NK-92 treated with Interleukin-12 subunit alpha and Interleukin-12 subunit beta, amount 100 ng/mL, for 24 hours (cell line): ENCODE results near the gene PLSCR1.
"Not testable (repeated sequence)": the region's sequence is repeated elsewhere in the genome, so short reads cannot be mapped to it uniquely, and the experiment has no call there.

ENCODE experiments used
- DNase-seq: peaks from one replicate; lab custom pipeline; 2025; lab: John Stamatoyannopoulos, UW

The PLSCR1 gene

DNA sequence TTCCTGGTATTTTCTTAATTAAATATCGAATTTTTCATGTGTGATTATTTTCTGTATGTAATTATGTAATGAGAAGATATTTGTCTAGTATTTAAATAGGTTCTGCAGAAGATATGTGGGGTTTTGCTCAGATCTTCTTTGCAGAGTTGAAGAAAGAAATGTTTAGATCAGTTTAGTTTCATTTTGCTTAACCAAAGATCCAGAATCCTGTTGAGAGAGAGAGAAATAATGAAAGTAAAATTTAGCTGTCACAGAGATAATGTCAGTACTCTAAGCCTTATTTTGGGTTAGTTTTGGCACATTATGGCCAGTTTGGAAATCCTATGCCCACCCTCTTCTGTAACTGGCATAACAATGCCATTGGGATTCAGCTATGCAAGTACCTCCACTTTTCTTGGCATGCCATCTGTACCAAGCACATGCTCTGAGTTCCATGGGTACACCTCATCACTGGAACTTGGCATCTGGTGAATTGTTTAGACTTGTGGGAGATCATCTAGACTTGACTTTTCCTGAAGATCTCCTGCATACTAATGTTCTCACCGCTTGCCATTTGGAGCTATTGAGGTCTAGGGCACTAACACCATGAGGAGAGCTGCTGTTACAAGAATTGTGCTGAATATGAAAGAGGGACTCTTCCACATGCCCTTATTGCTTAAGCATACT lies 30.9 kb downstream of the PLSCR1 start:
- DNase-seq = no peak

DNA sequence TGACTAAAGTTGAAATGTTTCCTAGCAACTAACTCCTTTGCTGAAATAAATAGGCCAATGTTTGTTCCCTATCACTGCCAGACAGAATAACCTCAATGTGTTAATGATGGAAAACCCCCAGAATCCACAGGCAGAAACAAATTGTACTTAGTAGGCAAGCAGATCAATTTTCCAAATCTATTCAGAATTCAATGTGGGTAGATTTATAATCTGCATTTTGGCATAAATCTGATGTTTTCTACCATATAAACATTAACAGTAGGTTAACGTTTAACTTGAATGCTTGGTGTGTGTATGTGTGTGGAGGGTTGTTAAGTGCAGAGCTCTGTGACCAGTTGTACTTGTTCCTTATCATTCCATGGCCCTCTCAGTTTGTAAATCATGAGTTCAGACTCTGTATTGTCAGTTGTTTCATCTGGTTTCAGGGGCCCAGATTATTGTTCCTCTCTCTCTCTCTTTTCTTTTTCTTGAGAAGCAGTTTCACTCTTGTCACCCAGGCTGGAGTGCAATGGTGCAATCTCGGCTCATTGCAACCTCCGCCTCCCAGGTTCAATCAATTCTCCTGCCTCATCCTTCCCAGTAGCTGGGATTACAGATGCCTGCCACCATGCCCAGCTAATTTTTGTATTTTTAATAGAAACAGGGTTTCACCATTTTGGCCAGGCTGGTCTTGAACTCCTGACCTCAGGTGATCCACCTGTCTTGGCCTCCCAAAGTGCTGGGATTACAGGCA lies 32.8 kb downstream of the PLSCR1 start:
- no peak for DNase-seq

DNA sequence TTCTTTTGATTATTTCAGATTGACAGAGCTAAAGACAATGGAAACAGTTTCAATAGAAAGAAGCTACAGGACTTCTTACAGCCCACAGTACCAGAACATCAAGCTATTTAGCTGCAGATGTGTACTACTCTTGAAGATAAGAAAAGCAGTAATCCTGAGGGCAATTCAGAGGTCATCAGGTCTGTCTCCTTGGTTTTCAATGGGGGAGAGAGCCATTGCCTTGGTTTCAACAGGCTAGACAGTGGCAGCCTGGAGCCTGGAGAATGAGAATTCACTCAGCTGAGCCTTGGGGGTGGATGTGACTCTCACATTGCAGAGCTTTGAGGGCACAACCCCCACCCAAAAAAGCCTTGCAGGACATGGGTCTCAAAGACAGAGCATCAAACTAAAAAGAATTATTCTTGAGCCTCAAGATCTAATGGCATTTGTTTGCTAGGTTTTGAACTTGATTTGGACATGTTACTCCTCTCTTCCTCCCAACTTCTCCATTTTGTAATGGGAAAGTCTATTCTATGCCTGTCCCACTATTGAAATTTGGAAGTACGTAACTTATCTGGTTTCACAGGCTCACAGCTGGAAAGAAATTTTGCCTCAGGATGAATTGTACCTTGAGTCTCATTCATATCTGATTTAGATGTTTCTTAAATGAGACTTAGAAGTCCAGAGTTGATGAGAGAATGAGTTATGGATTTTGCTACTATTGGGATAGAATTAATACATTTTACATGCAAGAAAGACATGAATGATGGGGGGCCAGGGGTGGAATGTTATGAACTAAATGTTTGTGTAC lies 36.9 kb downstream of the PLSCR1 start:
- DNase-seq = no peak

DNA sequence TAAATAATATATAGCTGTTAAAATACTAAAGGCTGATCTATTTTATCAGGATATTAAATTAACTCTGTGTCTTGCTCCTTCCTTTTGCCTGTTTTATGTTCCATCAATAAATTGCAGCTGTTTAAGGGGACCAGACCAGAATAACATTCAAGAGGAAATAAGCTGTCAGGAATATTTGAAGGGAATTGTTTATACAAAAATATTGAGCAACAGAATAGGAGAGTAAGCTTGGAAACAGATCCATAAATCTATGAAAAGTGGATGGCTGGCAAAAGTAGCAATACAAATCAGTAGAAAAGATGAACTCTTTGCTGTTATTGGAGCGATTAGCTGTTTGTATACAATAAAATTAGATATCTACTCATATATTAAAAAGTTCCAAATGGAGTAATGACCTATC lies 38.9 kb downstream of the PLSCR1 start:
- no peak for DNase-seq

GRCh38 chr3:146504498-146505197 lies 39.8 kb downstream of the PLSCR1 start:
- DNase-seq = no peak

DNA sequence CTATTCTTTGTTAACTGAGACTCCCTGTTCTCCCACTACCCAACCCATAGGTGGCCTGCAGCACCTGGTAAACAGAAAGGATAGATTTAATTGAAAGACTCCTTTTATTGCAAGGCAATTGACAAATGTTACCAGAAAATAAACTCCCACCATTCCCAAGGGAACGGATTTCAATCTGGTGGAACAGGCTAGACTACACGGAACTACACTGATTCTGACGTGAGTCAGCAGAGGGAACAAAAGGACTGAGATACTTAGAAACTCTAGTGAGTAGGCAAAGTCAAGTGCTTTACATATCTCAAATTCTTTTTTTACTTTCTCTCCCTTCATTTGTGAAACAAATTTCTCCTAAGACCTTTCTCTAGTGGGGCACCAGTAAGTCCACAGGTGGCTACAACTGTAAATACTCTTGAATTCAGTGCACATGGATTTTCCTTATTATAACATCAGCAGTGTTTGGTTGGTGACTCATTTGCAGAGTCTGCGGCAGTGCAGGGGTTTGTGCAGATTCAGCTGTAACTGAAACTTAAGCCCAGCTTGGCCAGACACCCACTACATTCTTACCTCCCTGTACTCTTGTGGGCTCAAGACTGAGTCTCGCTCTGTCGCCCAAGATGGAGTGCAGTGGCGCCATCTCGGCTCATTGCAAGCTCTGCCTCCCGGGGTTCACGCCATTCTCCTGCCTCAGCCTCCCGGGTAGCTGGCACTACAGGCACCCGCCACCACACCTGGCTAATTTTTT lies 40.8 kb downstream of the PLSCR1 start:
- DNase-seq = no peak

DNA sequence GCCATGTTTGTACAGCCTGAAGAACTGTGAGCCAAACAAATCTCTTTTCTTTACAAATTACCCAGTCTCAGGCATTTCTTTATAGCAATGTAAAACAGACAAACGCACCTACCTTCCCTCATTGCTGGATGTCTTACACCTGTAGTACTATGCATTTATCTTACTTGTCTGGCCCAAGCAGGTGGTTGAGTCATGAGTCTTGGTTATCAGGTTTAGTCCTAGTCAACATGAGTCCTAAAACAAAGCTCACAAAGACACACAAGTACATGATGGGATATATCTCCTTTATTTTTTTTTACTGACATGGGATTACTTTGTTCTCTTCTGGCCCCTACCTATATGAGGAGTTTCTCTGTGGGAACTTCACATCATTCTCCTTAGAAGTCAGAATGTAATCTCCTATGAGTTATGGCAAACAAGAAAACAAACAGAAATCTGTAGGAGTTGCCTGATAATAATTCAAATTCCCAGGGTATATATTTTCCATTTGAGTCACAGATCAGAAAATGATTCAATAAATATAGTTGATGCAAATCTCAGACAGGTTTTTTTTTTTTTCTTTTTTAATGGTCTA lies 41.4 kb downstream of the PLSCR1 start:
- no peak for DNase-seq

DNA sequence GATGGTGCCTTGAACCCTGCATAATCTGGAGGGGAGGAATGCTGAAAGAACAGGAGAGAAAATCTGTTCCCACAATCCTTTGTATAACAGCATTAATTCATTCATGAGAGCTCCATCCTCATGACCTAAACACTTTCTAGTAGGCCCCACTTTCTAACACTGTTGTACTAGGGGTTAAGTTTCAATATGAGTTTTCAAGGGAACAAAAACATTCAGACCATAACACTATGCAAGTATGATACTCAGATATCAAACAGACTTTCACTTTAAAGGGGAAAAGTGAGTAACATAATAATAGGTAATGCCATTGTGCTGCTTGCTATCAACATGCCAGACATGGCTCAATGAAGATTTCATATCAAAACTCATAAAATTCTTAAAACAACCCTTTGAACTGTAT lies 42.7 kb downstream of the PLSCR1 start:
- no peak for DNase-seq

DNA sequence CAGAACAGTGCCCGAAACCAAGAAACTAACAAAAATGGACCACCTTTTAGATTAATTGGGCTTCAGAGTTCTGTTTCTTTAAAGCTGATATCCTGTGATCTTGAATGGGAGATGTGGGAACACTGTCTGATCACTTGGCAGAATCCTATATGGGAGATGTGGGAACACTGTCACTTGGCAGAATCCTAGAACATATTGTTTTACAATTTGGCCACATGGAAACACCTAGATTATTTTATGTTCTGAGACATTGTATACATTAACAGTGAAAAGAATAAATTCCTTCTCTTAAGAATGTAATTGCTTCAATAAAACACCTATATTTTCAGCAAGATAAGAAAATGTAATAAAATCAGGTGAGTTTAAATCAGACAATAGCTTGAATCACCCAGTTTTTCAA lies 44.7 kb downstream of the PLSCR1 start:
- no peak for DNase-seq

DNA sequence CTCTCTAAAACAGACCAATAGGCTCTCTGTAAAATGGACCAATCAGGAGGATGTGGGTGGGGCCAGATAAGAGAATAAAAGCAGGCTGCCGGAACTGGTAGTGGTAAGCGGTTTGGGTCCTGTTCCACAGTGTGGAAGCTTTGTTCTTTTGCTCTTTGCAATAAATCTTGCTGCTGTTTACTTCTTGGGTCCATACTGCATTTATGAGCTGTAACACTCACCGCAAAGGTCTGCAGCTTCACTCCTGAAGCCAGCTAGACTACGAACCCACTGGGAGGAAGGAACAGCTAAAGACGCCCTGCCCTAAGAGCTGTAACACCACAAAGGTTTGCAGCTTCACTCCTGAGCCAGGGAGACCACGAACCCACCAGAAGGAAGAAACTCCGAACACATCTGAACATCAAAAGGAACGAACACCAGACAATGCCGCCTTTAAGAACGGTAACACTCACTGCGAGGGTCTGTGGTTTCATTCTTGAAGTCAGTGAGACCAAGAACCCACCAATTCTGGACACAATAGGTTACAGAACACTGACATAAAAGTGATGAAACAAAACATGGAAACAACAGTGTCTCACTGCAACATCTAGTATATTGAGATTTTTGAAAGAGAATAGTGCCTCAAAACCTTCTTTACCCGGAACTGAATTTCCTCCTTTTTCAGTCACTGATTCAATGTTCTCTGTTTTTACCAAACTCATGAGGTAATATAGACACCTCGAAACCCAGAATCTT lies 46.2 kb downstream of the PLSCR1 start:
- DNase-seq = no peak

DNA sequence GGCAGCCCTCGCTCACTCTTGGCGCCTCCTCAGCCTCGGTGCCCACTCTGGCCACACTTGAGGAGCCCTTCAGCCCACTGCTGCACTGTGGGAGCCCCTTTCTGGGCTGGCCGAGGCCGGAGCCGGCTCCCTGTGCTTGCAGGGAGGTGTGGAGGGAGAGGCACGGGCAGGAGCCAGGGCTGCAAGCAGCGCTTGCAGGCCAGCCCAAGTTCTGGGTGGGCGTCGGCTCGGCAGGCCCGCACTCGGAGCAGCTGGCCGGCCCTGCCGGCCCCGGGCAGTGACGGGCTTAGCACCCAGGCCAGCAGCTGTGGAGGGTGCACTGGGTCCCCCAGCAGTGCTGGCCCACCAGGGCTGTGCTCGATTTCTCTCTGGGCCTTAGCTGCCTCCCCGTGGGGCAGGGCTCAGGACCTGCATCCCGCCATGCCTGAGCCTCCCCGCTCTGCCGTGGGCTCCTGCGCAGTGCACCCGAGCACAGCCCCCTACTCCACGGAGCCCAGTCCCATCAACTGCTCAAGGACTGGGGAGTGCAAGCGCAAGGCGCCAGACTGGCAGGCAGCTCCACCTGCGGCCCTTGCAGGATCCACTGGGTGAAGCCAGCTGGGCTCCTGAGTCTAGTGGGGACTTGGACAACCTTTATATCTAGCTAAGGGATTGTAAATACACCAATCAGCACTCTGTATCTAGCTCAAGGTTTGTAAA lies 47.1 kb downstream of the PLSCR1 start:
- not testable (repeated sequence) for DNase-seq

GRCh38 chr3:146496726-146497125 lies 47.7 kb downstream of the PLSCR1 start:
- DNase-seq = no peak

- no peak for DNase-seq
These were observed 48.2 kb downstream of the PLSCR1 start for GRCh38 chr3:146496251-146496650.

- DNase-seq = no peak
These were observed 50.6 kb downstream of the PLSCR1 start for GRCh38 chr3:146493761-146494160.

DNA sequence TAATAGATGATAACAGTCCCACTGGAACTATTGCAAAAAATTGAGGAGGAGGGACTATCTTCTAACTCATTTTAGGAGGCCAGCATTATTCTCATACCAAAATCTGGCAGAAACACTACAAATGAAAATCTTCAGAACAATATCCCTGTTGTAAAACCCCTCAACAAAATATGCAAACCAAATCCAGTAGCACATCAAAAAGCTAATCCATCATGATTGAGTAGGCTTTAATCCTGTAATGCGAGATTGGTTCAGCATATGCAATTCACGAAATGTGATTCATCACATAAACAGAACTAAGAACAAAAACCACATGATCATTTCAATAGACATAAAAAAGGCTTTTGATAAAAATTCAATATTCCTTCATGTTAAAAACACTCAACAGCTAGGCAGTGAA lies 51.2 kb downstream of the PLSCR1 start:
- DNase-seq = no peak

DNA sequence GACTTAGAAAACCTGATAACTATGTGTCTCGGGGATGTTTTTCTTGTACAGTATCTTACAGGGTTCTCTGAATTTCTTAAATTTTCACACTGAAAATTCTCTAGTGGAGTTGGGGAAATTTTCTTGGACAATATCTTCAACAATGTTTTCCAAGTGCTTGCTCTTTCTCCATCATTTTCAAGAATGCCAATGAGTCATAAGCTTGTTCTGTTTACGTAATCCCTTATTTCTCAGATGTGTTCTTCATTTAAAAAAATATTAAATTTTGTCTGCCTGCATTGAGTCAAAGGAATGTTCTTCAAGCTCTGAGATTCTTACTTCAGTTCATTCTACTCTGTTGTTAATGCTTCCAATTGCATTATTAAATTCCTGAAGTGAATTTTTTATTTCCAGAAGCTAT lies 53.1 kb downstream of the PLSCR1 start:
- no peak for DNase-seq

- DNase-seq = no peak
These were observed 59.1 kb downstream of the PLSCR1 start for GRCh38 chr3:146485297-146485696.

DNA sequence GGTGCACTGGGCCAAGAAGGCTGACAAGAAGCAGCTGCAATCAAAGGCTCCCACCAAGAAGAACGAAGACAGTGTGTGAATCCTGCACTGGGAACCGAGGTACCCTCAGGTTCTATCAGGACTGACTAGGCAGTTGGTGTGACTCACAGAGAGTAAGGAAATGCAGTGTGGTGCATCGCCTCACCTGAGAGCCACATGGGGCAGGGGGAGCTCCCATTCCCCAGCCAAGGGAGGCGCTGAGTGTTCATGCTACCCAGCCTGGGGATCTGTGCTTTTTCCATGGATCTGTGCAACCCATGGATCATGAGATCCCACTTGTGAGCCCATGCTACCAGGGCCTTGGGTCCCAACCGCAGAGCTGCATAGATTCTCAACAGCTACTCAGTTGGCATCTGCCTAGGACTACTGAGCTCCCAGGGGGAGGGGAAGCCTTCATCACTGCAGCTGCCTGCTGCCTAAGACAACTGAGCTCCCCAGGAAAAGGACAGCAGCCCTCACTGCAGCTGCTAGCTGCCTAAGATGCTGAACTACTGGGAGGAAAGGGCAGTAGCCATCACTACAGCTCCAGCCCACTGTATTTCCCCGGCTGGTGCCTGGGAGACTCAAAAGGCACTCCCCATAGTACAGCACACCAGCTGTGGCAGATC lies 68.2 kb downstream of the PLSCR1 start:
- no peak for DNase-seq

DNA sequence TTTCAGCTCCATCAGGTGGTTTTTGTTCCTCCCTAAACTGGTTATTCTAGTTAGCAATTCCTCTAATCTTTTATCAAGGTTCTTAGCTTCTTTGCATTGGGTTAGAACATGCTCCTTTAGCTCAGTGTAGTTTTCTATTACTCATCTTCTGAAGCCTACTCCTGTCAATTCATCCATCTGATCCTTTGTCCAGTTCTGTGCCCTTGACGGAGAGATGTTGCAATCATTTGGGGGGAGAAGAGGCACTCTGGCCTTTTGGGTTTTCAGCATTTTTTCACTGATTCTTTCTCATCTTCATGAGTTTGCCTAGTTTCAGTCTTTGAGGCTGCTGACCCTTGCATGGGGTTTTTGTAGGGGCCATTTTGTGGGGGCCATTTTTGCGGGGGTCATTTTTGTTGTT lies 69.4 kb downstream of the PLSCR1 start:
- not testable (repeated sequence) for DNase-seq

- no peak for DNase-seq
These were observed 70.7 kb downstream of the PLSCR1 start for GRCh38 chr3:146473726-146474125.
